Stimulated activated CD4-positive, alpha-beta T cell treated with anti-CD3 and anti-CD28 coated beads, Interleukin-4, amount 100 ng/mL, for 4 hours (primary cell): Measurements from ENCODE around the gene SCNN1G.

Source experiments
- DNase-seq, 2 experiments: peaks; one replicate each; pipeline ENCODE4 v3.0.0-alpha.2; 2020

The SCNN1G gene

DNA sequence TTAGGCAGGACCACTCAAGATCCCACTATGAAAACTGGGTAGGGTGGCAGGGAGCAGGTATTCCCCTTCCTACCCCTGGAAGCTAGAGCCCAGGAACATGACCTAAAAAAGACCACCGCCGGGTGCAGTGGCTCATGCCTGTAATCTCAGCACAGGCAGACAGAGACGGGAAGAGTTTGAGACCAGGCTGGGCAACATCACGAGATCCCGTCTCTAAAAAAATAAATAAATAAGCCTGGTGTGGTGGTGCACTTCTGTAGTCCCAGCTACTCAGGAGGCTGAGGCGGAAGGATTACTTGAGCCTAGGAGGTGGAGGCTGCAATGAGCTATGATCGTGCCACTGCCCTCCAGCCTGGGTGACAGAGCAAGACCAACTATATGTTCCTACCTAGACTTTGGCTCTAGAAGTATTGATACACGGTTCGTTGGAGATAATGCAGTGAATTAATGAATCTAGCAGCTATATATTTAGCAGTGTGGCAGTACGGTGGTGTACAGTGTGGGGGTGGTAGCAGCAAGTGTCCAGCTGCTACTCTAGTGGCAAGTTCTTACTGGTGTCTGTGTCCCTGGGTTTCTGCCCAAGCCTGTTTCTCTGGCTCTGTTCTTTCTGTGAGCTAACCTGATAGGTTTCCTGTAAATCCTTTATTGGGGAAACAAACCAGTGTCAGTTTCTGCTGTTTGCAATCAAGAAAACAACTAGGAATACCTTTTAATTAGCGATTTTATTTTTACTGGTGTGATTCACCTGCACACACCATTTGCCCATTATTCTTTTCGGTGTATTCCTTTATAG, 30.0 kb upstream of the SCNN1G start:
- DNase-seq = no peak

DNA sequence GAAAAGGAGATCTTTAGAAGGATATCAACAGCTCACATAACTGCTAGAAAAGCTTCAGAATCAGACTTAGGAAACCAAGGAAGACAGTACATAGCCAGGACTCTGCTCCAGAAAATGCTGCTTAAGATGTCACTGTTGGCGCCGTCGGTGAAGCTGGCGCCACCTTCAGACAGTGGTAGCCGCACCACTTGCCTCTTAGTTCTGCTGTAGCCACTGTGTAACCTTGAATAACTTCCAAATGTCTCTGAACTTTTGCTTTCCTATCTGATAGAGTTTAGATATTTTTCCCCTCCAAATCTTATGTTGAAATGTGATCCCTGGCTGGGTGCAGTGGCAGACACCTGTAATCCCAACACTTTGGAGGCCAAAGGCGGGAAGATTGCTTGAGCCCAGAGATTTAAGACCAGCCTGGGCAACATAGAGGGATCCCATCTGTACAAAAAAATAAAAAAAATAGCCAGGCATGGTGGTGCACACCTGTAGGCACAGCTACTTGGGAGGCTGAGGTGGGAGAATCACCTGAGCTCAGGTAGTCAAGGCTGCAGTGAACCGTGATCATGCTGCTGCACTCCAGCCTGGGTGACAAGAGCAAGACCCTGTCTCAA, 27.0 kb upstream of the SCNN1G start:
- no peak for DNase-seq

DNA sequence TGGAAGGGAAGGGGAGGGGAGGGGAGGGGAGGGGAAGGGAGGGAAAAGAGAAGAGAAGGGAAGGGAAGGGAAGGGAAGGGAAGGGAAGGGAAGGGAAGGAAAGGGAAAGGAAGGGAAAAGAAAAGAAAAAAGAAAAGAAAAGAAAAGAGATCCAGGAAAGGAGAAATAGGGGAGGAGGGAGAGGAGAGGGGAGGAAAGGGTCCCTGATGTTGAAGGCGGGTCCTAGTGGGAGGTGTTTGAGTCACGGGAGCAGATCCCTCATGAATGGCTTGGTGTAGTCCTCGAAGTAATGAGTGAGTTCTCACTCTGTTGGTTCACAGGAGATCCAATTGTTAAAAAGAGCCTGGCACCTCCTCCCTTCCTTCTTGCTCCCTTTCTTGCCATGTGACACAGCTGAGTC, 26.4 kb upstream of the SCNN1G start:
- DNase-seq = no peak

DNA sequence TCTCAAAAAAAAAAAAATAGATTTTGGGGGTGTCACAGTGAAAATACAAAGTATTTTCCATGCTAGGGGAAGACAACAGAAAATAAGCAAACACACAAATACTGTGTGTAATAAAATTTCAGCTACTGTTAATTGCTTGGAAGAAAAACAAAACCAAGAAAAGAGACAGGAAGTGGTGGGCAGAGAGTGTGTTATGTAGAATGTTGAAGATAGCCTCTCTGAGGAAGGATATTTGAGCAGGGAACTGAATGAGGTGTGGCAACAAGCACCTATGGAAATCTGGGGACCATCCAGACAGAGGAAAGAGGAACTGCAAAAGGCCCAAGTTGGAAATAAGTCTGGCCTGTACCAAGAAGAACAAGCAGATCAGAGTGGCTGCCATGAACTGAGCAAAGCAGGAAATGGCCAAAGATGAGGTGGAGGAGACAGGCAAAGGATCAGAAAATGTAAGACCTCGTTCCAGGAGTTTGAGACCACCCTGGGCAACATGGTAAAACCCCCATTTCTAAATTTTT, 25.5 kb upstream of the SCNN1G start:
- no peak for DNase-seq

DNA sequence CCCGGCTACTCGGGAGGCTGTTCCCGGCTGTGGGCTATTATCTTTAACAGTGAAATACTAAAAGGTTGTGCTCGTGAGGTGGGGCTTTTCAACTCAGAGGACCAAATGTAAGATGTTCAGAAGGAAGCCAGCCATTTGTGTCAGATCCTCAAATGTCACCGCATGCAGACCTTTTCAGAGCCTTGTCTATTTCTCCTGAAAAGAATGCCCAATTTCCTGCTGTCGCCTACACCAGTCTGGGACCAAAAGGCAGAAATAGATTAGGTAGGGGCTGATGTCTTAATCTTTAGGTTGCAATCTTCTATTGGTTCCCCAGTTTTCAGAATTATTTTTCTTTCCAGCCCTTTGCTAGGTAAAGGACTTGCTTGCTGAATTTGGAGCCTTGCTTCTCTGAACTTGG, 24.4 kb upstream of the SCNN1G start:
- no peak for DNase-seq

DNA sequence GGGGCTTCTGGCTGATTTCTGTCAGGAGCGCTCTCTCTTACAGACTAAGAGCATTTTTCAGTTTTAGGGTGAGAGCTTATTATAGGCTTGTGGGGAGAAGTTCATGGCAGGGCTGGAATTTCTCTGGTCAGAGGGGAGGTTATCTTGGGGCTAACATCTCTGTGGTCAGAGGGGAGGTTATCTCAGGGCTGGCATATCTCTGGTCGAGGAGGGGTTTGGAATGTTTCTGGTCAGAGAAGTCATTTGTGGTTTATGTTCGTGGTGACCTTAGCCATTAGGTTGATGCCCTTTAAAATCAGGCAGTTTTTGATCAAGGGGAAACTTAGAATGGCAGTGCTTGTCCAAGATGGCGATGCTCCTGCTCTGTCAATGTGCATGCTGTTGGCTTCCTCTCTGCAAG, 22.5 kb upstream of the SCNN1G start:
- no peak for DNase-seq

DNA sequence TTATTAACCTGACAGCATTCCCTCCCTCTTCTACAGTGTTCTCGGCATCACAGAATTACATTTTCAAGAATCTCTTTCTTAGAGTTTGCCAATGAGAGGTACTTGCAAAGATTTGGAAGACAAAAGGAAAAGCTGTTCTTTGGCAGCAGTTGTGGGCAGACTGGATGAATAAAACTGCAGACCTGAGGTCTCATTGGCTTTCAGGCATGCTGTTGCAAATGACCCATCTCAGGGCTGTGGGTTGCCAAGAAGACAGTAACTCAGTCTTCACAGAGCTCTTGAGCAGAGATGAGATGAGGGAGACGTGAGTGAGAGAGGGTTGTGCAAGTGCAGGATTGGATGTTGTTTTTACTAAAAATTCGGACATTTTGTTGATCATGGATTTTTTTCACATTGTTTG, 22.0 kb upstream of the SCNN1G start:
- DNase-seq = no peak

DNA sequence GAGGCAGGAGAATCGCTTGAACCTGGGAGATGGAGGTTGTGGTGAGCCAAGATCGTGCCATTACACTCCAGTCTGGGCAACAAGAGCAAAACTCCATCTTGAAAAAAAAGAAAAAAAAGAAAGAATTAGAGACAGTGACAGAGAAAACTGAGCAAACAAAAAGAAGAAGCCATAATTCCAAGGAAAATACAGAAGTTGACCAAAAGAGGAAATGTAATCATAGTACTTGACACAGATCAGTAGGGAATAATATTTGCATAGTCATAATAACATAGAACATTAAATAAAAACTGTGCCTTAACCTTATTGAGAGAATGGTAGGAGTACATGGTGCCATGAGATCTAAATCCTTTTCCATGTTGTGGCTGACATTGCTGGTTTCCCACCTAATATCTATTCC, 18.6 kb upstream of the SCNN1G start:
- DNase-seq = no peak

DNA sequence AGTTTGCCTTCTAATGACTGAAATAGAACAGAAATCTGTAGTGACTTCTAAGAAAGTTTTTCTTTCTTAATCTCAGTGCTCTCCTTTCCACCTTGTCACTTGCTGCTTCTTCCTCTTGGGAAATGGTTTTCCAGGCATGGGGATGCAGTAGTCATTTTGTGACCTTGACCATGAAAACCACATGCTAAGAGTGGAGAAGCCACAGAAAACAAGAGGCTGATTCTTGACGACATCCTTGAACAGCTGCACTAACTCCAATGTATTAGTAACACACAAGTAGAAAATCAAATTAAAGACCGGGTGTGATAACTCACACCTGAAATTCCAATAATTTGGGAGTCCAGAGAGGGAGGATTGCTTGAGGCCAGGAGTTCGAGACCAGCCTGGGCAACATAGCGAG, 17.8 kb upstream of the SCNN1G start:
- DNase-seq = no peak

DNA sequence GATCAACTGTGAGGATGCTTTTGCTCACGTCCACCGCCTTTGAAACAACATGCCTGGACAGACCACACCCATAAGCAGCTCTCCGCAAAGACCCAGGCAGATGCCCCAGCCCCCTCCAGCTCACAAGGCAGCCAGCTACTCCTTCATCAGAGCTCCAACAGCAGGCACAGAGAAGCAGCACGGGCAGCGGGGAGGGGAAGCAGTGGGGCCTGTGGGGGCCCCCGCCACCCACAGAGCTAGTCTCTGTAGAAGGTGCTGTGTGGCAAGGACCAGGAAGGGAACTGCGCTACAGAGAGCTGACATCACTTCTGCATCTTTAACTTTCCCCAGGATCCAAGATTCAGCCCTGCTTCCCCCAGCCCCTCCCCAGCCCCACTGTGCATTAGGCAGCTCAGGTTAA, 10.0 kb upstream of the SCNN1G start:
- DNase-seq = no peak

DNA sequence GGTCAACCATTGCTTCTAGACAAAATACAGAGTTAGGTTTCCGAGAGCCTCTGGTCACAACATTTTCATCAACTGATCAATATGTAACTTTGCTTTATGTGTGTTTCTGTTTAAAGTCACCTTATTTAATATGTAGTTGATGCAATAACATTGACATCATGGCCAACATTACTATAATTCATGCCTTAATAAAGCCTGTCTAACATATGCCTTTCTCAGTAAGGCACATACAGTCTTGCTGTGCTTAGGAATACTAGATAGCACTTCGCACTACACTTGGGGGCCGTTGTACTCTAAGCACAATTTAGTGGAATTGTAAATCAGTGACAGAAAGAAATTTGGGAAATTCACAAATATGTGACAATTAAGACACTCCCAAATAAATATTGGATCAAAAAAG, 9.6 kb upstream of the SCNN1G start:
- DNase-seq = no peak

DNA sequence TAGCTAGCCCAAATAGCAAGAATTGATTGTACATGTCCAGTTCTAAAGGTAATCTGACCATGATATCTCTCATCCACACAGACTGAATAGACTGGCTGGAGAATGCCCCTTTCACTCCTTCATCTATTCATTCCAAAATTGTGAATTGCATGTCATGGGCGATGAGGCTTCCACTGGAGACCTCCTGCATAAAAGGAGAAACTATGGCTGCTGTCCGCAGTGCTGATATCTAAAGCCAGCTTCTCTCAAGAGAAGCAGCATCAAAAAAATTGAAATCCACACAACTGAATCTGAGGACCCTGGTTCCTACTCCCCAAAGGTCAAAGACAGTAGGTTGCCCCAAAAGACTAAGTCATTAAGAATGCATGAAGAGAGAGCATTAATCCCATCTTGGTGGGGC, 7.9 kb upstream of the SCNN1G start:
- no peak for DNase-seq

DNA sequence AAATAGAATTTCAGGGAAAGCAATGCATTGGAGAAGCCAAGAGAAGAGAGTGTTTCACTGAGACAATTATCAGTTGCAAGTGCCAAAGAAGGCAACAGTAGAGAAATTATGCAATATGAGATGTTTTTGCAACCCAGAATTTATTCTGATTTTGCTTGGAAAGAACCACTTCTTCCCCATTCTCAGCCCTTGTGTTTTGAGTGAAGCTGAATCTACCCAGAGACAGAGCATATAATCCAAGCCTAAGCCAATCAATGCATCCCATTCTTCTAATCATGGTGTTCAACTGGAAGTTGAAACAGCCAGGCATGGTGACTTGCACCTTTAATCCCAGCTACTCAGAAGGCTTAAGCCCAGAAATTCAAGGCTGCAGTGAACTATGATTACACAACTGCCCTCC, 6.9 kb upstream of the SCNN1G start:
- no peak for DNase-seq

DNA sequence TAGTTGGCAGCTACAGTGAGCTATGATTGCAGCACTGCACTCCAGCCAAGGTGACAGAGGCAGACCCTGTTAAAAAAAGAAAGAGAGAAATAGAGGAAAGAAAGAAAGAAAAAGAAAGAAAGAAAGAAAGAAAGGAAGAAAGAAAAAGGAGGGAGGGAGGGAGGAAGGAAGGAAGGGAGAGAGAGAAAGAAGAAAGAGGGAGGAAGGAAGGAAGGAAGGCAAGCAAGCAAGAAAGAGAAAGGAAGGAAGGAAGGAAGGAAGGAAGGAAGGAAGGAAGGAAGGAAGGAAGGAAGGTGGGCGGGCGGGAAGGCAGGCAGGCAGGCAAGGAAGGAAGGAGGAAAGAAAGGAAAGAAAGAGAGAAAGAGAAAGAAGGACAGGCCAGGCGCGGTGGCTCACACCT, 1.0 kb upstream of the SCNN1G start:
- DNase-seq = no peak

DNA sequence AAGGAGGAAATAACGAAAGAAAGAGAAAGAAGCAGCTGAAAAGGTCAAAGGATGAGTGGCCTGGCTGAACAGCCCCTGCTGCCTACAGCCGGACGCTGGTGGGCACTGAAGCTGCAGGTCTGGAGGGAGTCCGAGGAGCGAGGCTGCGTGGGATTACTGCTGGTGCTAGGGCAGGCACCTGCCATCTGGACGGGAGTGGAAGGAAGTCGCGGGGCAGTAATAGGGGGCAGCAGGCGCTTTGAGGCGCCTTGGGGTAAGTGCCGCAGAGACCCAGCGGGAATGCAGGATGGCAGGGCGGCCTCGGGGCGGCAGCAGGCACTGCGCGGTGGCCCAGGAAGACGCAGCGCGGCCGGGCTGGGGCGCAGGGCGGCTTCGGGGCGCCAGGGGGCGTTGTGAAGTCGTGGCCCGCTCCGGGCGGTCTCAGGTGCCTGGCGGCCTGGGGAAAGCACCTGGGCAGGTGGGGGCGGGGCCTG, 303 bp upstream of the SCNN1G start:
- DNase-seq = peak; percentile 59 to 60

DNA sequence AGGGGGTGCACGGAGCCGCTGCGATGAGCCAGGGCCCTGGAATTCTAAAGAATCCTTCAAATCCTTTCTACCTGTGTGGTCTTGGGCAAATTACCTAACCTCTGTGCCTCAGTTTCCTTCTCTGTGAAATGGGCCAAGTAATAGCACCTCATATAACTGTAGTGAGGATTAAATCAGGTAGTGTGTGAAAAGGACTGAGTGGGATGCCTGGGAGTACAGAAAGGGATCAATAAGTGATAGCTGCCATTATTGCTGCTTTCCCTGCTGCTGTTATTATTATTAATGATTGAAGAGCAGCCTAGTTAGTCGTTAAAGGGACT, 958 bp downstream of the SCNN1G start:
- no peak for DNase-seq

DNA sequence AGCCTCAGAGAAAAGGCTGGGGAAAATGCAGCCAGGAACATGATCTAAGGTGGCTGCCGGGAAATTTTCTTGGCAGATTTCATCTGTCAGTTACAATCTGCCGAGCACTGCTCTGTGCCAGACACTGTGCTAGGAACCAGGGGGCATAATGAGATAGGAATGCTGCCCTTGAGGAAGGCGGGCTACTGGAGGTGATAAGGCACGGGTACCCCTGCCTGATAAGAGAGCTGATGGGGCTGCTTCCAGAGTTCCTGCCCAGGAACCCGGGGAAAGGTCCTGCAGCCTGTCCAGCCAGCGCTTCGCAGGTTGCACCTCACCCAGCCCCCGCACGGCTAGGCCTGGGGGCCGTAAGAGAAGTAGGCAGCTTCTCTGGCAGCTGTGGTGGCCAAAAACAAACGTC, 3.1 kb downstream of the SCNN1G start:
- DNase-seq = no peak

DNA sequence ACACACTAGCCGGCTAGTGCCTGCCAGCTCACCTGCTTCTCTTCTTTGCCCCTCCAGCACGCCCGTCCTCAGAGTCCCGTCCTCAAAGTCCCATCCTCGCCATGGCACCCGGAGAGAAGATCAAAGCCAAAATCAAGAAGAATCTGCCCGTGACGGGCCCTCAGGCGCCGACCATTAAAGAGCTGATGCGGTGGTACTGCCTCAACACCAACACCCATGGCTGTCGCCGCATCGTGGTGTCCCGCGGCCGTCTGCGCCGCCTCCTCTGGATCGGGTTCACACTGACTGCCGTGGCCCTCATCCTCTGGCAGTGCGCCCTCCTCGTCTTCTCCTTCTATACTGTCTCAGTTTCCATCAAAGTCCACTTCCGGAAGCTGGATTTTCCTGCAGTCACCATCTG, 3.6 kb downstream of the SCNN1G start:
- DNase-seq = no peak

DNA sequence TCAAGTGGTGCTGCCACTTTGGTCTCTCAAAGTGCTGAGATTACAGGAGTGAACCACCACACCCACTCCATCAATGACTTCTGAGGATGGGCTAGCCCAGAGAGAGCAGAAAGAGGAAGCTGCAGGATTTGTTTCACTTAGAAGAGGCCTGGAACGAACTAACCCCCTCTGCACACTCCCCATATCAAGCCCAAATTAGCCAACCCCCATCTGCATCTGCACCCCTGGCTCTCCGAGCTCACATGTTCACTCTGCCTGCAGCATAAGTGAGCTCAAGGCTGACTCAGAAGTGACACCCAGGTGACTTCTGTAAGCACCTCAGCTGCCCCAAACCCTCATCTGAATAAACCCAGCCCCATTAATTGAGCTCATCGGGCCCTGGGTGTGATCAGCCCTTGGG, 4.8 kb downstream of the SCNN1G start:
- no peak for DNase-seq

DNA sequence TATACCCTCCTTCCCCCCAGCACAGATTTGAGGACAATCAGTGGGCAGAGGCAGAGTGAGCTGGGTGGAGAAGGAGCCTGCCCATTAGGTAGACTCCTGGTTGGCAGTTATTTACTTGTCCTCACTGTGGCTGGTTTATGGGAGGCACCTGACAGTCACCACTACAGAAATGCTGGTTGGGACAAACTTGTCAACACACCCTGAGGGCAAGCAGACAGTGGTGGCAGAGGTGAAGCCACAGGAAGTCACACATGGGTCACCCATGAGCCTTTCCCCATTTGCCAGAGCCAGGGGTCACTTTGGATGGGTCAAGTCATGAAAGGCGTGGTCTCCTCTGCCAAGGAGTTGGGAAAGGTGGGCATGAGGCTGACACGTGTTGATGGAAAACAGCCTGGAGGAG, 6.4 kb downstream of the SCNN1G start:
- no peak for DNase-seq

DNA sequence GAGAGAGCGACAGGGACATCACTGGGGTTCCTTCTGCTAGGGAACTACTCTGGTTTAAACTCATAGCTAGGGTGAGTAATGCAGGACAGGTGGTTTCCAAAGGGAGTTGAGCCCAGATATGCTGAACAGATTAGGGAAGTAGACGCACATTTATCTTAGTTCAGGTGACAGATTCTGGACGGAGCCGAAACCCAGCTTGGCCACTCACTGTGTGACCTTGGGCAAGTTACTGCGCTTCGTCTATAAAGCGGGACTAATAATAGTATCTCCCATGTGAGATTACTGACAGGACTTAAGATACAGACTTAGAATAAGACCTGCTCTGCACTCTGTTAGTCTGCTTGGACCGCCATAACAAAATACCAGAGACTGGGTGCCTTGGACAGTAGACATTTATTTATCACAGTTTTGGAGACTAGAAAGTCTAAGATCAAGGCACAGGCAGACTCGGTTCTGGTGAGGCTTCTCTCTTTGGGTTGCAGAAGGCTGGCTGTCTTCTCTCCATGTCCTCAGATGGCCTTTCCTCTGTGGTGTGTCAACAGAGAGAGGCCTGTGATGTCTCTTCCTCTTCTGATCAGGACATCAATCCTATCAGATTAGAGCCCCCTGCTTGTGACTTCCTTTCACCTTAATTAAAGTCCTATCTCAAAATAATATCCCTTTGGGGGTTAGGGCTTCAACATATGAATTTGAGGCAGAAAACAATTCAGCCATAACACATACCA, 12.1 kb downstream of the SCNN1G start:
- no peak for DNase-seq

DNA sequence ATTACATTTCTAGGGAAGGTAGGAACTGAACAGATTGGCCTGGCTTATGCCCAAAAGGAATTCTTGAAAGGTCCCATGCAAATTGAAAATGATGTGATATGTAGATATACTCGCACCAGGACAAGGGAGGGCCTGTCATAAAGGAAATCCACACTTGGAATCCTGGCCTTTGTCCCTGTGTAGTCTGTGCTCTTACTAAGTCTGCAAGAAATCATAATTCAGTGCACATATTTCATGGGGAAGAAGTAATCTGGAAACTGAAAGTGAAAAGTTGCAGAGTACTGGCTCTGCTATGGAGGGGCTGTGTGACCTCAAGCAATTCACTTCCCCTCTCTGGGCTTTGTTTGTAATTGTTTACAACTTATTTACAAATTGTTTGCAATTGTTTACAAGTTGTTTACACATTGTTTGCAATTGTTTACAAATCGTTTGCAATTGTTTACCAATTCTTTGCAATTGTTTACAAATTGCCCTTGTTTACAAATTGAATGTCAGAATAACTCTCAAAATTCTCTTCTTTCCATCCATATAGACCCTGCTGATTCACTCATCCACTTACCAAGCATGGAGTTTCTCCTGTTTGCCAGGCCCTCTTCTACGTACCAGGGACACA, 12.9 kb downstream of the SCNN1G start:
- DNase-seq = no peak

DNA sequence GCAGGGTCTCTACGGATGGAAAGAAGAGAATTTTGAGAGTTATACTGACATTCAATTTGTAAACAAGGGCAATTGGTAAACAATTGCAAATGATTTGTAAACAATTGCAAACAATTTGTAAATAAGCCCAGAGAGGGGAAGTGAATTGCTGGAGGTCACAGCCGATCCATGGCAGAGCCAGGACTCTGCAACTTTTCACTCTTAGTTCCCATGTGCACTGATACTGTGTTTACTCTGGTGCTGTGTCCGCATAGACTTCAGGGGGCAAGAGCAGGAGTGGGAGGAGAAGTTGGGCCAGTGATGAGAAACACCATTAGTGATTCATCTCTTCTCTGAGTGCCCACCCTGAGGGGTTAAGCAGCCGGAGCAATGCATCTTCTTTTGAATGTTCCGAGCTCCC, 14.0 kb downstream of the SCNN1G start:
- DNase-seq = no peak

DNA sequence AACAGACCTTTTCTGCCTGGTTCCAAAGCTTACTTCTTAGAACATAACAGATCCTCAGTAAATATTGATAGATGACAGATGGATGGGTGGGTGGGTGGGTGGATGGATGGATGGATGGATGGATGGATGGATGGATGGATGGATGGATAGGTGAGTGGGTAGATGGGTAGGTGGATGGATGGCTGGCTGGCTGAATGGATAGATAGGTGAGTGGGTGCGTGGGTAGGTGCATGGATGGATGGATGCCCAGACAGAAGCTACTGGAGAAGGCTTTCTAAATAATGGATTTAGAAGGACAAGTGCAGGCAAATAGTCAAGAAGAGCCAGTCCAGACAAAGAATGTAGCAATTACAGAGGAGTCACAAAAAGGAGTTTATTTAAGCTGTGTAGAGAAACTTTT, 19.6 kb downstream of the SCNN1G start:
- no peak for DNase-seq
